NCI-H187 treated with DMSO at 0.1 percent for 48 hours (cell line): ENCODE measurements around the gene NCOR1.
"Not testable (repeated sequence)": the region's sequence is repeated elsewhere in the genome, so short reads cannot be mapped to it uniquely, and the experiment has no call there.

Experiments used
- DNase-seq: peaks from one replicate; lab custom pipeline; 2025; lab: John Stamatoyannopoulos, UW

Gene NCOR1

GRCh38 chr17:16215273-16215964 is at the start of gene NCOR1:
NCOR1 (minus strand) TSS chr17:16215534; CDS start chr17:16194569, 20,965 bp downstream.
- DNase-seq = peak; percentile 62

- DNase-seq = no peak
Observed at GRCh38 chr17:16262201-16262600, 46.9 kb upstream of the NCOR1 start.

DNA sequence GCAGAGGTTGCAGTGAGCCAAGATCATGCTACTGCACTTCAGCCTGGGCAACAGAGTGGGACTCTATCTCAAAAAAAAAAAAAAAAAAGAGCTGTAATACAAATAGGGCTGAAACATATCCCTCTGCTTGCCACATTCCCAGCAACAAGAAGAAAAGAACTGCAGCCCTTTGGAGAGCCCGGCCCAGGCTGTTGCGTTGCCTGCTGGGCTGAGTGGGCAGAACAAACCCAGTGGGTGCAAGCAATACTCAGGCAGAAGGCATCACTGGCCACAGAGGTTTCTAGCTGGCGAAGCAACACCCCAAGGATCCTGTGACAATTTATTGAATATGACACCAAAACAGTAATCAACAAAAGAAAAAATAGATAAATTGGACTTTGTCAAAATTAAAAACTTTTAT is 45.7 kb upstream of the NCOR1 start:
- DNase-seq = no peak

DNA sequence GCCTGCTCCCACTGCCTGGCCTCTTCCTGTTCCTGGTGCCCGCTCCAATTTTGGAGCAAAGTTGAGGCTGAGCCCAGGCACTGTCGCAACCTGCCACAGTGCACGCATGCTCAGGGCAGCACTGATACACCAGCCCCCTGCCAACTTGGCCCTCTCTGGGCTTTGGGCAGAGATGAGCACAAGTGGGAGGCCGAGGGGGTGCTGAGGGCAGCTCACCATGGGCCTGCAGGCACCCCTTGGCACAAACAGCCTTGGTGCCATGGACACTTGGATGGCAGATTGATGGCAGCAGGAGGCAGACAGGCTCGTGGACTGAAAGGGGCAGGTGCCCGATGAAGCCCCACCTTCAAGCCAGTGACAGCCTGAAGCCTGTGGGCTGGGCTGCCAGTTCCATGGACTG is 44.6 kb upstream of the NCOR1 start:
- no peak for DNase-seq

DNA sequence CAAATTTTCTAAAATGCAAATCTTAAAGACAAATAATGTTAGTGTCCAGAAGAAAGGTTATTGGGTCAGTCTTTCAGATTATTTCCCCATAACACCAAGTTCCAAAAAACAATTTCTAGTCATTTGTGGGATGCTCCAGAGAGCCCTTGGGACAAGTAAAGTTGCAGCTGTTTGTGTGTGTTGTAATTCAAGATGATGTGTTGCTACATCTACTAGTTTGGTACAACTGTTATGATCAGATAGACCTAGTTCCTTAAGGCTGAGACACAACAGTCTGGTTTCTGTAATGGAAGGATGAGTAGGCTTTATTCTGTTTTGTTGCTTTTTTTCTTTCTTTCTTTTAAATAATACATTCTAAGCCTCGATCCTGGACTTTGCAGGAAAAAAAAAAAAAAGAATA is 43.6 kb upstream of the NCOR1 start:
- DNase-seq = no peak

- no peak for DNase-seq
Observed at GRCh38 chr17:16255481-16255921, 40.2 kb upstream of the NCOR1 start.

DNA sequence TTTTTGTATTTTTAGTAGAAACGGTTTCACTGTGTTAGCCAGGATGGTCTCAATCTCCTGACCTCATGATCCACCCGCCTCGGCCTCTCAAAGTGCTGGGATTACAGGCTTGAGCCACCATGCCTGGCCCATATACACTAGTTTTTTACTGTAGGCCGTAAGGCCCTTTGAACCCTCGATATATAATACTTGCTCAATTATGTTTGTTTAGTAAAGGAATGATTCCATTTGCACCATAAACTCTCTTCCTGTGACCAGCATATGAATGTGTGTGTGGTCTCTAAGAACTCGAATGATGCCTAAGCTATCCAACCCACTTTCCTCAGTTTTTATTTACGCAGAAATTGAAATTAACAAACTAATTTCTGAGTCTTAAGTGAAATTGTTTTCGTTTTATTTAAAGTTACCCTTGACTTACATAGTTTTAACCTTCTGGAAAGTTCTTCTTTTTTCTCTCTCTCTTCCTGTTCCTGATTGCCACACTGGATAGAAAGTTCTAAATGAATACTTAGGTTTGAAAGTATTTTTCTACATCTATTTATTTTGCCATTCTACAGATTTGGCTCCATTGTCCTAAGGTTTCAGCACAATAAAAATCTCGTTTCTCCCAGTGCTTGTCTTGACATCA is 39.6 kb upstream of the NCOR1 start:
- DNase-seq = no peak

DNA sequence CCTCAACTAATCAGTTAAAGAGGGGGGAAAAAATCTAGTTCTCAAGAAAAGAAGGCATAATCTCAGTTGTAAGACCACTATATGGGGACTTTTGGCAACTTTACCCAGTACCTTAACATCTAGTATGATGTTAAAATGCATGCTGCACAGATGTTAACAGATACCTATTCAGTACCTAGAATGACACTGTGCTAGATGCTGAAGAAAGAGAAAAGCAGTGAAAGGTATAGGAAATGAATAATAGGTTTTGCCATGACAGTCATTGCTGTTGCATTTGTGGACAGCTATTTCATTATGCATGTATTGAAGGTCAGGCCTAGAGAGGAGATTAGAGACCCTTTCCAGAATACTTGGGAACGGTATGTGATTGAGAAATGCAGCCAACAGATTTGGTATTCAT is 36.2 kb upstream of the NCOR1 start:
- no peak for DNase-seq

DNA sequence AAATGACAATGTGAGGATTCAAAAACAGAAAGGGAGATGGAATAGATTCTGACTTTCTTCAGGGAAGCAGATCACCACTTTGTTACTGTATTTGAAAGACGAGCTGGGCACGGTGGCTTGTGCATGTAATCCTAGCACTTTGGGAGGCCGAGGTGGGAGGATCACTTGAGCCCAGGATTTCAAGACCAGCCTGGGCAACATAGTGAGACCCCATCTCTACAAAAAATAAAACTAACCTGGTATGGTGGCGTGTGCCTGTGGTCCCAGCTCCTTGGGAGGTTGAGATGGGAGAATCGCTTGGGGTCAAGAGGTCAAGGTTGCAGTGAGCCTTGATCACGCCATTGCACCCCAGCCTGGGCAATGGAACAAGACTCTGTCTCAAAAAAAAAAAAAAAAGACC is 35.7 kb upstream of the NCOR1 start:
- no peak for DNase-seq

DNA sequence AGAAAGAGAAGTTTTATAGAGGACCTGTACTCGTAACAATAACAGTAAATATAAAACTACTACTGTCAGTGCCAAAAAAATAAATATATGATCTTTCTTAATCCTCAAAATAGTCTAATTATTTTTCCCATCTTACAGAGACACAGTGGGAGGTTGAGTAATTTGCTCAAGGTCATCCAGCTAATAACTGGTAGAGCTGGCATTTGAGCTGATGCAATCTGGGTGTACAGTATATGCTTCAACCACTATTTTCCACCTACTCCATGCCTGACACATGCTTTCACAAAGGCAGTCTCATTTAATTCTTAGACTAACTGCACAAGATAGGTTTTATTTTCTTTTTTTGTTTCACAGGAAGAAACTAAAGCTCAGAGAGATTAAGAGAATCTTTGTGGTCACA is 35.3 kb upstream of the NCOR1 start:
- no peak for DNase-seq

DNA sequence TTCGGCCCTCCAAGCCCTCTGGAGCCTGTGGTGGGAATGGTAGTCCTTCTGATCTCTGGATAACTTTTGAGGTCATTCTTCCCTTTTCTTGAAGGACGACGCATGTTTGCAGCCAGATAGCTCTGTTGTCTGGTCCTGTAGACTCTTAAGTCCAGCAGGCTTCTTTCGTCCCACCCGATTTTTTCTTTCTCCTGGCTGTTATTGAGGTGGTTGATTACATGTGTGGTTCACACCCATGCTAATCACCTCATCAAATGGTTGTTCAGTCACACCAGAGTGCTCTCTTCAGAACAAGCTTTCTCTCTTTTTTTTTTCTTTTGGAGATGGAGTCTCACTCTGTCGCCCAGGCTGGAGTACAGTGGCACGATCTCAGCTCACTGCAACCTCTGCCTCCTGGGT is 32.3 kb upstream of the NCOR1 start:
- no peak for DNase-seq

DNA sequence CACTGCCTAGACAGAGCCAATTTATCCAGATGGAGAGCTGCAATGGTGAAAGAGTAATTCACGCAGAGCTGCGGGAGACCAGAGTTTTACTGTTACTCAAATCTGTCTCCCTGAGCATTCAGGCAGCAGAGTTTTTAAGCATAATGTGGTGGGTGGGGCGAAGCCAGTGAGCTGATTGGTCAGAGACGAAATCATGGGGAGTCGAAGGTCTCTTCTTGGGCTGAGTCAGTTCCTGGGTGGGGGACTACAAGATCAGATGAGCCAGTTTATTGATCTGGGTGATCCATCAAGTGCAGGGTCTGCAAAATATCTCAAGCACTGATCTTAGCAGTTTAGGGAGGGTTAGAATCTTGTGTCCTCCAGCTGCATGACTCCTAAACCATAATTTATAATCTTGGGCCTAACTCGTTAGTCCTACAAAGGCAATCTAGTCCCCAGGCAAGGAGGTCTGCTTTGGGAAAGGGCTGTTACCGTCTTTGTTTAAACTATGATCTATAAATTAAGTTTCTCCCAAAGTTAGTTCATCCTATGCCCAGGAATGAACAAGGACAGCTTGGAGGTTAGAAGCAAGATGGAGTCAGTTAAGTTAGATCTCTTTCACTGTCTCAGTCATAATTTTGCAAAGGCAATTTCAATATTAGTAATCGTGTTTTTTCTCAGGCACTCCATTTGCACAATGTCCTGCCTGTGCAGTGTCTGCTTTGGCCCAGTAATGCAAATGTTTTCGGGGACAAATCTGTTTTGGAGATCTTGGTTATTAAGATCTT is 28.6 kb upstream of the NCOR1 start:
- DNase-seq = no peak

DNA sequence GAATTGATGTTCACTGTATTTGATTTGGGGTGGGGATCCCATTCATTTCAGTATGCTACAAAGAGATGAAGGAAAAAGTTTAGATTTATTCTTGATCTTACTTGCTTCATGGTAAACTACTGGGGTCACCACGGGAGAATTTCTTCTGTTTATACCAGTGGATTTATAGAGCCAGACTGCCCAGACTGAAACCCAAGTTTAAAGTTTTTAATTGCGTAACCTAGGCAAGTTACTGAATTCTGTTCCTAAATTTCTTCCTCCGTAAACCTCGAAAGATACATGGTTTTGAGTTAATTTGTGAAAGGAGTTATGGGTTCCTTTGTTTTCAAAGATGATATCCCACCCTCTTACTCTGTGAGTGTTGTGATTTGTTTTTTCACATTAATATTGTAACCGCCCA is 28.1 kb upstream of the NCOR1 start:
- DNase-seq = no peak

DNA sequence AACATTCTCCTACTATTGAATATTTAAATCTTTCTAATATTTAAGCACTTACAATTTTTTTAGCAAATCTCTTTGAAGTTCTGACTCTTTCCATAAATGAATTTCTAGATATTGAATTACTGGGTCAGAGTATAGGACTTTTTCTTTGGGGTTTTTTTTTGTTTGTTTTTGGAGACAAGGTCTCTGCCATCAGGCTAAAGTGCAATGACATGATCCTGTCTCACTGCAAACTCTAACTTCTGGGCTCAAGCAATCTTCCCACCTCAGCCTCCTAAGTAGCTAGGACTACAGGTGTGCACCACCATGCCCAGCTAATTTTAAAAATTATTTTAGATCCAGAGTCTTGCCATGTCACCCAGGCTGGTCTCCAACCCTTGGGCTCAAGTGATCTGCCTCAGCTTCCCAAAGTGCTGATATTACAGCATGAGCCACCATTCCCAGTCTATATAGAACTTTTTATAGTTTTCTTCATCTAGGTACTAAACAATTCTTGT is 26.6 kb upstream of the NCOR1 start:
- no peak for DNase-seq

GRCh38 chr17:16239931-16240330 is 24.6 kb upstream of the NCOR1 start:
- DNase-seq = no peak

DNA sequence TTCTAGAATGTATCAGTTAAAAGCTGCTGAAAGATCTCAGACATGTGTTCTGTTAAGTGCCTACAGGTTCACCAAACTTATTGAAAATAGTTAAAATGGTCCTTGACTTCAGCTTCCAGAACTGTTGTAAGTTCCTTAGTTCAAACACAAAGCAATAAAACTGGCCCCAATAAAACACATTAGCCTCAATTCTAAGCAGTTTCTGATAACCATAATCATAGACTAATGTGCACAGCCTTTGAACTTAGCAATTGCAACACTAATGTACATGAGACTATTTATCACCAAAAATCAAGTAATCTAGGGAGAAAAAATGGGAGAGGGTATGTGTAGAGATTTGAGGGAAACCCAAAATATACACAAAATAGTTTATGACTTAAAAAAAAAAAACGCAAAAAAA is 17.1 kb upstream of the NCOR1 start:
- DNase-seq = no peak

GRCh38 chr17:16229912-16230561 is 14.7 kb upstream of the NCOR1 start:
- not testable (repeated sequence) for DNase-seq

GRCh38 chr17:16222406-16222805 is 7.1 kb upstream of the NCOR1 start:
- DNase-seq = no peak

GRCh38 chr17:16217002-16217635 is 1.8 kb upstream of the NCOR1 start, which contains the start of gene PIGL:
PIGL (plus strand) TSS chr17:16217210; CDS start chr17:16217227, 17 bp downstream.
- DNase-seq = peak; percentile 39

- not testable (repeated sequence) for DNase-seq
Observed at GRCh38 chr17:16216341-16217001, 1.1 kb upstream of the NCOR1 start.

- no peak for DNase-seq
Observed at GRCh38 chr17:16215965-16216316, 607 bp upstream of the NCOR1 start.

GRCh38 chr17:16215002-16215272 is 397 bp downstream of the NCOR1 start:
- no peak for DNase-seq
